KOPT-K1 (cell line): ENCODE results near the gene LAMA3.

Experiments used
- H3K27ac ChIP-seq: fragments of 200-600 bp; sonication (generic); 2 replicates; pipeline ENCODE4 v1.5.1; 2016; ENCODE audit warnings: antibody characterized with exemption, mild to moderate bottlenecking, low read depth, low read length; ENCODE audit not compliant: poor library complexity, severe bottlenecking
- H3K36me3 ChIP-seq: fragments of 200-600 bp; sonication (generic); 2 replicates; pipeline ENCODE4 v1.5.1; 2017; ENCODE audit warnings: antibody characterized with exemption, mild to moderate bottlenecking, low read length, moderate library complexity; ENCODE audit not compliant: insufficient read depth
- H3K9me3 ChIP-seq: fragments of 200-600 bp; sonication (generic); 2 replicates; pipeline ENCODE4 v1.5.1; 2017; ENCODE audit warnings: antibody characterized with exemption, low read length, mild to moderate bottlenecking; ENCODE audit not compliant: insufficient read depth, poor library complexity, severe bottlenecking

The LAMA3 gene

GRCh38 chr18:23684515-23685197, 4.6 kb upstream of the LAMA3 start:
- H3K27ac ChIP-seq: no peak overlapping the region
- H3K9me3 ChIP-seq: peaks cover 10% of the 10 kb centered on the region
- H3K36me3 ChIP-seq: no peaks in the 10 kb centered on the region

DNA sequence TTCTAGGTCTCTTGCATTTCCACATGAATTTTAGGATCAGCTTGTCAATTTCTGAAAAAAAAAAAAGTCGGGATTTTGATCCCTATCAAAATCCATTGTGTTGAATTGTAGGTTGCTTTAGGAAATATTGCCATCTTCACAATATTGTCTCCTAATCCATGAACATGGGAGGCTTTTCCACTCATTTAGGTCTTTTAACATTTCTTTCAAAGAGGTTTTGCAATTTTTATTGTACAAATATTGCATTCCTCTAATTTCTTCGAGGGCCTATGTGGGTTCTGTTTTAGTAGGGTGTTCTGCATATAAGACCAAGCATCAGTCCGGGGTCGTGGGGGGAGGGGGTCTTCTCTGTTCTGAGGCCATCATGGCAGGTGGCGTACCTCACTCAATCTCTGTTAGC, 725 bp upstream of the LAMA3 start:
- Histone ChIP-seq H3K9me3 (peaks cover 21% of the 10 kb centered on the region), H3K27ac (no peak overlapping the region), H3K36me3 (no peaks in the 10 kb centered on the region)

DNA sequence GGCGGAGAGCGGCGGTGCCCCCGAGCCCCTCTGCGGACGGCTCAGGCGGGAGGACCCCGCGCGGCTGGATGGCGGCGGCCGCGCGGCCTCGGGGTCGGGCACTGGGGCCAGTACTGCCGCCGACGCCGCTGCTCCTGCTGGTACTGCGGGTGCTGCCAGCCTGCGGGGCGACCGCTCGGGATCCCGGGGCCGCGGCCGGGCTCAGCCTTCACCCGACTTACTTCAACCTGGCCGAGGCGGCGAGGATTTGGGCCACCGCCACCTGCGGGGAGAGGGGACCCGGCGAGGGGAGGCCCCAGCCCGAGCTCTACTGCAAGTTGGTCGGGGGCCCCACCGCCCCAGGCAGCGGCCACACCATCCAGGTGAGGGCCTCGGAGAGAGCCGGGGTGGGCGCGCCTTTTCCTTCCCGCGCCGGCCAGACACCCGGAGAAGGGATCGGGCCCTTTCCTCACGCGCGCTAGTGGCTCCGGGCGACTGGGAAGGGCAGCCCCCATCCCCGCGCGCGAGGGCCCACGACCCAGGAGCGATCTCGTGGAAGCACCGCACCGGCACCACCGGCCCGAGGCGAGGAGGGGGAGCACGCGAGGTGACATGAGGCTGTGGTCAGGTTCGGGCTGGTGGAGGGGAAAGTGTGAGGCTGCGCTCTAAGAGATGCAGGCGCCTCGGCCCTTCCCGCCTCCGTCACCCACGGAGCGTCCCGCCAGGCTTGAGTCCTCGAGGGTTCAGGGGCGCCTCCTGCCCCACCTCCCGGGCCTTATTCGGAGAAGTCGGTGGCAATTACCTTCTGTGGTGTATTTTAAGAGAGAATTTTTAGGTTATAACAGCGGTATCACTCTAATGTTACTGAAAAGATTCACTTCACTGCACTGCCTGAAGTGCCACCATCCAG, 607 bp downstream of the LAMA3 start:
- peaks cover 21% of the 10 kb centered on the region for H3K9me3 ChIP-seq
- H3K27ac ChIP-seq: no peak overlapping the region
- no peaks in the 10 kb centered on the region for H3K36me3 ChIP-seq

- peaks cover 21% of the 10 kb centered on the region for H3K9me3 ChIP-seq
- no peaks in the 10 kb centered on the region for H3K36me3 ChIP-seq
- no peak overlapping the region for H3K27ac ChIP-seq
Observed at GRCh38 chr18:23690505-23691068, 1.3 kb downstream of the LAMA3 start.

GRCh38 chr18:23693846-23694245, 4.6 kb downstream of the LAMA3 start:
- Histone ChIP-seq H3K9me3 (peaks cover 19% of the 10 kb centered on the region), H3K27ac (no peak overlapping the region), H3K36me3 (no peaks in the 10 kb centered on the region)

GRCh38 chr18:23694637-23695430, 5.6 kb downstream of the LAMA3 start:
- Histone ChIP-seq H3K9me3 (peaks cover 9% of the 10 kb centered on the region), H3K27ac (no peak overlapping the region), H3K36me3 (no peaks in the 10 kb centered on the region)

DNA sequence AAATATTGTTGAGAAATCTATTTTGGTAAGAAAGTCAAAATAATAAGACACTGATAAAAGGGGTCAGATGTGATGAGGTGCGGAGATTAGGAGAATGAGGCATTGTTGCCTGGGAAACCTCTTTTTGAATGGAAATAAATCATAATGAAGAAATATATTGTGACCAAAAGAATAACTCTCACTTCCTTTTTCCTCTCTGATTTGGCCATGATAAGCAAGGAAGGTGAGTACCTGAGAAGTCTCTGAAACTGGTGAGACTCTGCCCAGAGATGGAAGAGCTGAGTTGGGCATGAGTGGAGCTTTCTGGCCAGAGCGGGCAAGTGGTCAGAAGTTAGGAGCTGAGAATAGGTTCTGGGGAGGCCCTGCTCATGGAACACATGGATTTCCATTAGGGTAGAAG, 11.8 kb downstream of the LAMA3 start:
- H3K36me3 ChIP-seq: no peaks in the 10 kb centered on the region
- H3K27ac ChIP-seq: no peak overlapping the region

DNA sequence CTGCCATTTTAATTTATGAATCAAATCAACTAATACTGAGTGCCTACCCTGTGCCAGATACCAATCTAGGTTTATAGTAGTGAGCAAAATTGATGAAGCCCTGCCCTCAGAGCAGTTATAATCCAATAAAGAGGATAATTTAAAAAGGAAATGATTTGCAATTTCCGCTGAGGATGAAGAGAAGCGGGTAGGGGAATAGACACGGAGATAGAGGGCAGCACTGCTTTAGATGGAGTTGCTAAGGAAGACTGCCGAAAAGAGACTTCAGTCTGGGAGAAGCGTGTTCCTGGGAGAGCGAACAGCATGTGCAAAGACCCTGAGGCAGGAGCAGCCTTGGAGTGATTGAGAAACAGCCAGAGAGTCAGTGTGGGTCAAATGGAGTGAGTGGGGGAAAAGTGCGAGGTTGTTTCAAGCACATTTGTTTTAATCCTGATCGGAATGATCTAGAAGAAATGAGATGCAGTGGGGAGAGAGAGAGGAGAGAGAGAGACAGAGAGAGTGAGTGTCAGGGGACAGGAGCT, 12.4 kb downstream of the LAMA3 start:
- Histone ChIP-seq H3K9me3 (no peaks in the 10 kb centered on the region), H3K36me3 (no peaks in the 10 kb centered on the region), H3K27ac (no peak overlapping the region)

More for the DNA sequence above, 11.8 kb downstream of the LAMA3 start:
- no peaks in the 10 kb centered on the region for H3K9me3 ChIP-seq

GRCh38 chr18:23702606-23703005, 13.4 kb downstream of the LAMA3 start:
- no peaks in the 10 kb centered on the region for H3K36me3 ChIP-seq
- H3K27ac ChIP-seq: no peak overlapping the region
- H3K9me3 ChIP-seq: peaks cover 5% of the 10 kb centered on the region

DNA sequence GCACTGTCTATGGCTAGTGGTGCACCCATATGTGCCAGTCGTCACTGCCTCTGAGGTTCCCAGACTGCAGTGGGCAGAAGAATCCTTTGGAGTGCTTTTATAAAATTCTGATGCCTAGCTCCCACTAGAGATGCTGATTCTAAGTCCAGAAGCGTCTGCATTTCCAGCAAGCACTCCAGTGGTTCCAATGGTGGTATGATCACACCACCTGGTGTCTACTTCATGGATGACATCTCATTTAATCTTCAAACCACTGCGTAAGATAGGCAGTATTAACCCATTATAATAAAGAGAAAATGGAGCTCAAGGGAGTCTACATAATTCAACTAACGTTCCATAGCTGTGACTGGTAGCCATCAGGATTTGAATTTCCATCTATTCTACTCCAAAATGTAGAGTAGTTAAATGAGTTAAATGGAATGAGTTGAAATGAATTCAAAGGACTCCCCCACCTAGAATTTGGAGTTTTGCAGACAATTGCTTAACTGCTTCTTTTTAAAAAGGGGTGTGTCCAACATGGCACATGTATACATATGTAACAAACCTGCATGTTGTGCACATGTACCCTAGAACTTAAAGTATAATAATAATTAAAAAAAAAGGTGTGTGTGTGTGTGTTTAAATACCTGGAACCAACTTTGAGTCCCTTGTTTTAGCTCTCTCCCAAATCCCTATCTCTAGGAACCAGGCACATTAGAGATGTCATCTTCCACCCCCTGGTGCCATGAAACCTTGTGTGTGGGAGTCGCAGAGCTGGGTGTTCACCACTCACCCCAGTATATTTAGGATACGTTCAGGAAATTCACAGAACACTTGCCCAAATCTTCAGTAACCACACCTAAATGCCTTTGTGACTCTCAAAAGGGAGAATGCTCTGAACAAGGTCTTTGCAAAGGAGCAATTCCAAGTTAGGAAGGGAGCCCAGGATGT, 14.1 kb downstream of the LAMA3 start:
- Histone ChIP-seq H3K9me3 (peaks cover 5% of the 10 kb centered on the region), H3K27ac (no peak overlapping the region), H3K36me3 (no peaks in the 10 kb centered on the region)

- peaks cover 5% of the 10 kb centered on the region for H3K9me3 ChIP-seq
Observed at GRCh38 chr18:23703987-23704384, 14.7 kb downstream of the LAMA3 start.

DNA sequence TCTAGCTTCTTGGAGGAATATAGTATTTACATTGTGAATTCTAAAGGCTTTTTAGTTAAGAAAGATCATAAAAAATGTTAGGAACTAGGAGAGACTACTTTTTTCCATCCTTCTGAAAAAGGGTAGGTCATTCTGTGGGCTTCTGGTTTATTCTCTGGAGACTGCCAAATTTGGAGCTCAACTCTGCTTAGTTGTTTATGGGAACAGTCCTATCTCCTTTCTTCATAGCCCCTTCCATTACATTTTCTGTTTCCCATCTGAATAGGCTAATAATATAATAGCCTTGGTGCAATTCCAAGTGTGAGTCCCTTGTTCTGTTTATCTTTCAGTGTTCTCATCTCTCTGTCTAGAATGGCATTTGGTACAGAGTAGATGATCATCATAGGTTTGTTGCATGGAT, 15.6 kb downstream of the LAMA3 start:
- Histone ChIP-seq H3K27ac (no peak overlapping the region), H3K9me3 (peaks cover 5% of the 10 kb centered on the region)

More at GRCh38 chr18:23703987-23704384, 14.7 kb downstream of the LAMA3 start:
- H3K36me3 ChIP-seq: no peaks in the 10 kb centered on the region
- no peak overlapping the region for H3K27ac ChIP-seq

GRCh38 chr18:23706971-23707640, 17.9 kb downstream of the LAMA3 start:
- no peaks in the 10 kb centered on the region for H3K36me3 ChIP-seq
- no peak overlapping the region for H3K27ac ChIP-seq
- H3K9me3 ChIP-seq: peaks cover 5% of the 10 kb centered on the region

More for the DNA sequence above, 15.6 kb downstream of the LAMA3 start:
- no peaks in the 10 kb centered on the region for H3K36me3 ChIP-seq
